GM12878 (cell line): ENCODE measurements around the gene BTG1. TPM values are rescaled to one million over a fixed set of nuclear protein-coding genes. Genes with fewer than 3 reads are reported as not detected.

Experiments used
- ATAC-seq: fragments of 200-7000 bp; cut with Tn5 transposase; 3 replicates; pipeline ENCODE4 v1.9.1; 2020; ENCODE audit warnings: mild to moderate bottlenecking, moderate library complexity
- BruUV-seq: library from RNA; stranded (reverse); fragments of 400-500 nt; replicated peaks from 2 replicates; lab custom pipeline; 2021; lab: Mats Ljungman, UMichigan
- CTCF ChIA-PET: fragments of 300-600 bp; sonication (Branson Sonifier 250); formaldehyde crosslinking; extraction: SDS; loops from one replicate; lab custom pipeline; 2021; ENCODE audit warnings: inconsistent platforms; lab: Yijun Ruan, JAX
- POLR2A ChIA-PET: fragments of 350-600 bp; formaldehyde crosslinking; extraction: SDS; loops from one replicate; lab custom pipeline; 2021; ENCODE audit warnings: inconsistent platforms; lab: Charles Lee
- RAD21 ChIA-PET: fragments of 300-600 bp; sonication (Branson Sonifier 250); formaldehyde crosslinking; loops from one replicate; lab custom pipeline; 2023; ENCODE audit warnings: antibody characterized with exemption; ENCODE audit not compliant: unreplicated experiment; lab: Charles Lee
- SMC1A ChIA-PET: fragments of 300-600 bp; sonication (Branson Sonifier 250); formaldehyde crosslinking; loops from one replicate; lab custom pipeline; 2023; ENCODE audit not compliant: unreplicated experiment, uncharacterized antibody; lab: Charles Lee
- DNase-seq: peaks from one replicate; pipeline ENCODE4 v3.0.0-alpha.2; 2011; ENCODE audit warnings: low read depth, low spot score
- FAIRE-seq: peaks from 3 replicates; lab custom pipeline; 2011; peaks lifted over from hg19 to GRCh38; lab: Jason Lieb, UNC
- H2AFZ ChIP-seq: 2 replicates; pipeline ENCODE4 v1.6.0; 2011; ENCODE audit warnings: low read depth, low read length, control low read depth; ENCODE audit not compliant: control insufficient read depth
- H3K27ac ChIP-seq: 2 replicates; pipeline ENCODE4 v1.5.1; 2011; ENCODE audit warnings: control low read depth; ENCODE audit not compliant: control insufficient read depth, insufficient read depth
- H3K27me3 ChIP-seq, 2 experiments: replicated peaks in 1 of 2; 2 replicates each; pipeline versions ENCODE4 v1.6.0 to v1.6.1; 2011; ENCODE audit warnings: low read length in 1 of 2; ENCODE audit not compliant: control insufficient read depth in 2 of 2, insufficient read depth in 2 of 2
- H3K36me3 ChIP-seq, 2 experiments: 2 replicates each; pipeline ENCODE4 v1.5.1; 2011; ENCODE audit warnings: low read length in 1 of 2; ENCODE audit not compliant: control insufficient read depth in 2 of 2, insufficient read depth in 2 of 2
- H3K4me1 ChIP-seq: 2 replicates; pipeline ENCODE4 v1.6.1; 2011; ENCODE audit warnings: mild to moderate bottlenecking, low read length, moderate library complexity, mixed read lengths; ENCODE audit not compliant: control insufficient read depth, insufficient read depth
- H3K4me2 ChIP-seq: 2 replicates; pipeline ENCODE4 v1.6.0; 2011; ENCODE audit warnings: control low read depth; ENCODE audit not compliant: control insufficient read depth, insufficient read depth
- H3K4me3 ChIP-seq: fragments of 200-600 bp; sonication (generic); 2 replicates; pipeline ENCODE4 v1.5.1; 2016
- H3K79me2 ChIP-seq: 2 replicates; pipeline ENCODE4 v1.6.0; 2011; ENCODE audit warnings: low read length; ENCODE audit not compliant: control insufficient read depth, insufficient read depth
- H3K9ac ChIP-seq: 2 replicates; pipeline ENCODE4 v1.8.0; 2011; ENCODE audit warnings: low read length, control low read depth, mixed read lengths; ENCODE audit not compliant: control insufficient read depth, insufficient read depth
- H3K9me3 ChIP-seq: replicated peaks from 3 replicates; pipeline ENCODE4 v1.5.1; 2011; ENCODE audit warnings: mild to moderate bottlenecking, low read length; ENCODE audit not compliant: control insufficient read depth, insufficient read depth
- H4K20me1 ChIP-seq: 2 replicates; pipeline ENCODE4 v1.6.0; 2011; ENCODE audit not compliant: control insufficient read depth, insufficient read depth
- EGR1 ChIP-seq, 2 experiments: IDR thresholded peaks; 1 replicate in 1 of 2; 2 replicates in 1 of 2; pipeline ENCODE4 v1.6.1; 2011 to 2012; ENCODE audit warnings: low read depth in 2 of 2, low read length in 2 of 2, borderline replicate concordance in 1 of 2, mild to moderate bottlenecking in 1 of 2, moderate library complexity in 1 of 2
- ETV6 ChIP-seq, 2 experiments: fragments of 450-650 bp in 1 of 2; IDR thresholded peaks in 1 of 2; conservative IDR thresholded peaks in 1 of 2; 2 replicates each; pipeline ENCODE4 v1.6.1; 2014; ENCODE audit warnings: antibody characterized with exemption in 1 of 2, borderline replicate concordance in 1 of 2, low read depth in 1 of 2, mild to moderate bottlenecking in 1 of 2, moderate library complexity in 1 of 2
- IRF3 ChIP-seq: fragments of 450-650 bp; IDR thresholded peaks from 2 replicates; pipeline ENCODE4 v1.6.1; 2014; ENCODE audit warnings: mild to moderate bottlenecking
- NFYB ChIP-seq: IDR thresholded peaks from 2 replicates; pipeline ENCODE4 v1.6.1; 2011; ENCODE audit warnings: low read depth, mild to moderate bottlenecking, low read length, improper control_type of control experiment, moderate library complexity; ENCODE audit not compliant: insufficient read depth
- NR2F1 ChIP-seq: fragments of 450-650 bp; conservative IDR thresholded peaks from 2 replicates; pipeline ENCODE4 v1.6.1; 2017; ENCODE audit warnings: mild to moderate bottlenecking
- SMARCA5 ChIP-seq: fragments of 450-650 bp; IDR thresholded peaks from 2 replicates; pipeline ENCODE4 v1.6.1; 2017; ENCODE audit warnings: mild to moderate bottlenecking
- YY1 ChIP-seq: IDR thresholded peaks from 2 replicates; pipeline ENCODE4 v1.6.1; 2011; ENCODE audit warnings: low read depth, mild to moderate bottlenecking, low read length
- ZNF384 ChIP-seq: IDR thresholded peaks from 2 replicates; pipeline ENCODE4 v1.6.1; 2012; ENCODE audit warnings: low read depth, mild to moderate bottlenecking, low read length, improper control_type of control experiment, borderline replicate concordance
- WGBS: methylation state at CpG from one replicate; pipeline ENCODE4 v1.1.6; 2016; ENCODE audit warnings: low lambda C conversion rate; ENCODE audit not compliant: insufficient replicate concordance, insufficient coverage; ENCODE audit errors: missing lambda C conversion rate; 5-methylcytosine and 5-hydroxymethylcytosine counted together
- in situ Hi-C: fragments of 300-500 bp; cut with MboI; formaldehyde crosslinking; loops from 9 replicates; pipeline ENCODE4 v1.14.3; 2018; ENCODE audit warnings: mixed read lengths
- intact Hi-C: fragments of 100-400 bp; cut with micrococcal nuclease; formaldehyde crosslinking; loops from one replicate; pipeline ENCODE4 v1.14.2; 2022; ENCODE audit not compliant: unreplicated experiment
- polyA plus RNA-seq, 11 experiments: library from polyadenylated mRNA; depleted of rRNA in 4 of 11; unstranded in 6 of 11; stranded (reverse) in 5 of 11; fragments of >200 nt; fragmentation: Nextera tagmentation in 4 of 11; fragmentation: Illumina TruSeq in 1 of 11; extraction: Ambion mirVana in 4 of 11; extraction: Trizol in 1 of 11; gene quantifications; 1 replicate in 1 of 11; 2 replicates in 10 of 11; pipeline versions ENCODE4 v1.2.1 to v1.2.3, GENCODE V29; 2011 to 2016; ENCODE audit warnings: inconsistent platforms in 2 of 11, missing spikeins in 2 of 11, low read depth in 1 of 11
- total RNA-seq, 4 experiments: library from RNA; depleted of rRNA in 3 of 4; stranded (reverse); fragments of >200 nt in 3 of 4; fragmentation: Illumina TruSeq in 1 of 4; extraction: Trizol in 1 of 4; gene quantifications; 2 replicates each; pipeline versions ENCODE4 v1.2.1 to v1.2.3, GENCODE V29; 2013 to 2021
- TF ChIP-seq, protein P1 (sequence below): IDR thresholded peaks from 2 replicates; pipeline ENCODE4 v1.6.1; 2012; ENCODE audit warnings: improper control_type of control experiment, low read depth, low read length; ENCODE audit not compliant: insufficient replicate concordance
- TF ChIP-seq, protein P2 (sequence below): fragments of 450-650 bp; IDR thresholded peaks from 2 replicates; pipeline ENCODE4 v1.6.1; 2017; ENCODE audit warnings: mild to moderate bottlenecking, moderate library complexity
- TF ChIP-seq, protein P3 (sequence below): IDR thresholded peaks from 2 replicates; pipeline ENCODE4 v1.6.1; 2011; ENCODE audit warnings: low read depth, mild to moderate bottlenecking, low read length, moderate library complexity, borderline replicate concordance; ENCODE audit errors: extremely low read depth

Gene BTG1
- total and polyA plus RNA-seq, 10 of the 15 experiments (the other 5 are each of a cell fraction or from before 2014, with no cell fraction given), result 23.7 to 194 (median 56.4) TPM

DNA sequence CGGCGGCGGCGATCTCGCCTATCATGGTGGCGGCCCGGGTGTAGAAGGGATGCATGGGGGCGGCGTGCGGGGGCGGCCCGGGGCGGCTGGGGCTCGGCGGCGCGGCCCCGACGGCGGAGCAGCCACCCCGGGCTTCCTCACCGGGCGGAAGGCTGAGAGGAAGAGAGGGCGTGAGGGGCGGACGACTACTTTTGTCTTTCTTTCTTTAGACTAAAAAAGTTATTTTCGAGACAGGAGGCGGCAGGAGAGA, 240 bp downstream of the BTG1 start:
- DNase-seq (no peak), ATAC-seq (peak; percentile 0), FAIRE-seq (no peak)
- ChIA-PET RAD21 (interaction anchor here (0.6 to 9.9 kb wide), 75 partner anchors 11 to 764 kb away, joined by 3 to 167 read pairs (median 5); no protein-coding TSS in a partner anchor), SMC1A (interaction anchor here (0.5 to 7.5 kb wide), 45 partner anchors 11 to 764 kb away, joined by 3 to 98 read pairs (median 5); no protein-coding TSS in a partner anchor), POLR2A (interaction anchor here (0.6 to 10.9 kb wide), 50 partner anchors 11 to 423 kb away, joined by 3 to 222 read pairs (median 4); no protein-coding TSS in a partner anchor), CTCF (interaction anchor here (0.7 to 4.6 kb wide), 21 partner anchors 8 to 427 kb away, joined by 3 to 29 read pairs (median 4); no protein-coding TSS in a partner anchor)
- in situ Hi-C loops, result loop anchor here (5.0 to 25.0 kb wide), 3 partner anchors 257 to 558 kb away; no protein-coding TSS in a partner anchor
- 0% methylated on average over 12 of the region's 28 CpGs for WGBS
- Histone ChIP-seq H3K4me2 (peak overlapping the region; percentile 6; the same call in 1 of the 2 replicates), H3K79me2 (peaks cover 82% of the 10 kb centered on the region), H2AFZ (no peak overlapping the region), H3K9me3 (no peaks in the 10 kb centered on the region), H3K36me3 (peaks cover 0 to 10% of the 10 kb centered on the region in 2 experiments; a peak in 1 of 4 replicates), H4K20me1 (0 out of 2 replicates have a peak, but pooled peaks cover 2% of the 10 kb centered on the region), H3K27me3 (no peaks in the 10 kb centered on the region), H3K4me3 (peak overlapping the region; percentile 89), H3K27ac (peak overlapping the region; percentile 85), H3K9ac (peak overlapping the region; percentile 96), H3K4me1 (peaks cover 8% of the 10 kb centered on the region)
- no TSS peak for BruUV-seq
- intact Hi-C loops, result loop anchor here (1.0 to 5.0 kb wide), 5 partner anchors 218 to 357 kb away; no protein-coding TSS in a partner anchor
- no peak for TF ChIP-seq ETV6 (conservative IDR thresholded peaks at IDR 0.05 in 1 of 2, IDR thresholded peaks at IDR 0.05 in 1 of 2; ENCODE audit: borderline replicate concordance in 1 of 2, low read depth in 1 of 2)
- no peak for TF ChIP-seq IRF3
- TF ChIP-seq EGR1 (IDR thresholded peaks at IDR 0.05; ENCODE audit: borderline replicate concordance in 1 of 2, low read depth in 2 of 2, low read length in 2 of 2), result peak in 1 of 2 experiments; percentile 83; a peak in 2 of 3 replicates
- TF ChIP-seq ZNF384, result no peak
- TF ChIP-seq YY1, result no peak
- TF ChIP-seq, protein P1, sequence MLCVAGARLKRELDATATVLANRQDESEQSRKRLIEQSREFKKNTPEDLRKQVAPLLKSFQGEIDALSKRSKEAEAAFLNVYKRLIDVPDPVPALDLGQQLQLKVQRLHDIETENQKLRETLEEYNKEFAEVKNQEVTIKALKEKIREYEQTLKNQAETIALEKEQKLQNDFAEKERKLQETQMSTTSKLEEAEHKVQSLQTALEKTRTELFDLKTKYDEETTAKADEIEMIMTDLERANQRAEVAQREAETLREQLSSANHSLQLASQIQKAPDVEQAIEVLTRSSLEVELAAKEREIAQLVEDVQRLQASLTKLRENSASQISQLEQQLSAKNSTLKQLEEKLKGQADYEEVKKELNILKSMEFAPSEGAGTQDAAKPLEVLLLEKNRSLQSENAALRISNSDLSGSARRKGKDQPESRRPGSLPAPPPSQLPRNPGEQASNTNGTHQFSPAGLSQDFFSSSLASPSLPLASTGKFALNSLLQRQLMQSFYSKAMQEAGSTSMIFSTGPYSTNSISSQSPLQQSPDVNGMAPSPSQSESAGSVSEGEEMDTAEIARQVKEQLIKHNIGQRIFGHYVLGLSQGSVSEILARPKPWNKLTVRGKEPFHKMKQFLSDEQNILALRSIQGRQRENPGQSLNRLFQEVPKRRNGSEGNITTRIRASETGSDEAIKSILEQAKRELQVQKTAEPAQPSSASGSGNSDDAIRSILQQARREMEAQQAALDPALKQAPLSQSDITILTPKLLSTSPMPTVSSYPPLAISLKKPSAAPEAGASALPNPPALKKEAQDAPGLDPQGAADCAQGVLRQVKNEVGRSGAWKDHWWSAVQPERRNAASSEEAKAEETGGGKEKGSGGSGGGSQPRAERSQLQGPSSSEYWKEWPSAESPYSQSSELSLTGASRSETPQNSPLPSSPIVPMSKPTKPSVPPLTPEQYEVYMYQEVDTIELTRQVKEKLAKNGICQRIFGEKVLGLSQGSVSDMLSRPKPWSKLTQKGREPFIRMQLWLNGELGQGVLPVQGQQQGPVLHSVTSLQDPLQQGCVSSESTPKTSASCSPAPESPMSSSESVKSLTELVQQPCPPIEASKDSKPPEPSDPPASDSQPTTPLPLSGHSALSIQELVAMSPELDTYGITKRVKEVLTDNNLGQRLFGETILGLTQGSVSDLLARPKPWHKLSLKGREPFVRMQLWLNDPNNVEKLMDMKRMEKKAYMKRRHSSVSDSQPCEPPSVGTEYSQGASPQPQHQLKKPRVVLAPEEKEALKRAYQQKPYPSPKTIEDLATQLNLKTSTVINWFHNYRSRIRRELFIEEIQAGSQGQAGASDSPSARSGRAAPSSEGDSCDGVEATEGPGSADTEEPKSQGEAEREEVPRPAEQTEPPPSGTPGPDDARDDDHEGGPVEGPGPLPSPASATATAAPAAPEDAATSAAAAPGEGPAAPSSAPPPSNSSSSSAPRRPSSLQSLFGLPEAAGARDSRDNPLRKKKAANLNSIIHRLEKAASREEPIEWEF, result no peak
- TF ChIP-seq NR2F1, result 0 out of 2 replicates have a peak, but pooled peaks have one; percentile 2
- no peak for TF ChIP-seq NFYB
- peak; percentile 62; the same call in 1 of the 2 replicates for TF ChIP-seq SMARCA5
- TF ChIP-seq, protein P2, sequence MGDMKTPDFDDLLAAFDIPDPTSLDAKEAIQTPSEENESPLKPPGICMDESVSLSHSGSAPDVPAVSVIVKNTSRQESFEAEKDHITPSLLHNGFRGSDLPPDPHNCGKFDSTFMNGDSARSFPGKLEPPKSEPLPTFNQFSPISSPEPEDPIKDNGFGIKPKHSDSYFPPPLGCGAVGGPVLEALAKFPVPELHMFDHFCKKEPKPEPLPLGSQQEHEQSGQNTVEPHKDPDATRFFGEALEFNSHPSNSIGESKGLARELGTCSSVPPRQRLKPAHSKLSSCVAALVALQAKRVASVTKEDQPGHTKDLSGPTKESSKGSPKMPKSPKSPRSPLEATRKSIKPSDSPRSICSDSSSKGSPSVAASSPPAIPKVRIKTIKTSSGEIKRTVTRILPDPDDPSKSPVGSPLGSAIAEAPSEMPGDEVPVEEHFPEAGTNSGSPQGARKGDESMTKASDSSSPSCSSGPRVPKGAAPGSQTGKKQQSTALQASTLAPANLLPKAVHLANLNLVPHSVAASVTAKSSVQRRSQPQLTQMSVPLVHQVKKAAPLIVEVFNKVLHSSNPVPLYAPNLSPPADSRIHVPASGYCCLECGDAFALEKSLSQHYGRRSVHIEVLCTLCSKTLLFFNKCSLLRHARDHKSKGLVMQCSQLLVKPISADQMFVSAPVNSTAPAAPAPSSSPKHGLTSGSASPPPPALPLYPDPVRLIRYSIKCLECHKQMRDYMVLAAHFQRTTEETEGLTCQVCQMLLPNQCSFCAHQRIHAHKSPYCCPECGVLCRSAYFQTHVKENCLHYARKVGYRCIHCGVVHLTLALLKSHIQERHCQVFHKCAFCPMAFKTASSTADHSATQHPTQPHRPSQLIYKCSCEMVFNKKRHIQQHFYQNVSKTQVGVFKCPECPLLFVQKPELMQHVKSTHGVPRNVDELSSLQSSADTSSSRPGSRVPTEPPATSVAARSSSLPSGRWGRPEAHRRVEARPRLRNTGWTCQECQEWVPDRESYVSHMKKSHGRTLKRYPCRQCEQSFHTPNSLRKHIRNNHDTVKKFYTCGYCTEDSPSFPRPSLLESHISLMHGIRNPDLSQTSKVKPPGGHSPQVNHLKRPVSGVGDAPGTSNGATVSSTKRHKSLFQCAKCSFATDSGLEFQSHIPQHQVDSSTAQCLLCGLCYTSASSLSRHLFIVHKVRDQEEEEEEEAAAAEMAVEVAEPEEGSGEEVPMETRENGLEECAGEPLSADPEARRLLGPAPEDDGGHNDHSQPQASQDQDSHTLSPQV, result 0 out of 2 replicates have a peak, but pooled peaks have one; percentile 56
- TF ChIP-seq, protein P3, sequence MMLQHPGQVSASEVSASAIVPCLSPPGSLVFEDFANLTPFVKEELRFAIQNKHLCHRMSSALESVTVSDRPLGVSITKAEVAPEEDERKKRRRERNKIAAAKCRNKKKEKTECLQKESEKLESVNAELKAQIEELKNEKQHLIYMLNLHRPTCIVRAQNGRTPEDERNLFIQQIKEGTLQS, result no peak
